HG03095 (cell line): ENCODE measurements around the gene ECE1.
"Not testable (repeated sequence)": the region's sequence is repeated elsewhere in the genome, so short reads cannot be mapped to it uniquely, and the experiment has no call there.

ENCODE experiments used
- ATAC-seq: cut with Tn5 transposase; IDR thresholded peaks from one replicate; pipeline ENCODE4 v1.9.1; 2021; ENCODE audit warnings: moderate library complexity; ENCODE audit not compliant: unreplicated experiment

Gene ECE1

DNA sequence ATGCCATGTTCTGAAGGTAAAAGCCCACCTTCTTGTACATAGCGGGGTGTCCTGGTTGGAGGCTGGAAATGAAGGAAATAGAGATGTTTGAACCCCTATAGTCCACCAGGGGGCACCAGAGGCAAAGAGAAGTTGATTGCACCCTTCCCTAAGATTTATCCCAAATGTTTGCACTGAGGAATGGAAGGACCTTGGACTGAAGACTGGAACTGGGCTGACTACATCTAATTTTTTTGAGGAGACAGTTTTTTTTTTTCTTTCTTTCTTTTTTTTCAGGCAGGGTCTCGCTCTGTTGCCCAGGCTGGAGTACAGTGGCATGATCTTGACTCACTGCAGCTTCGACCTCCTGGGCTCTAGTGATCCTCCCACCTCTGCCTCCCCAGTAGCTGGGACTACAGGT lies 58.2 kb downstream of the ECE1 start:
- no peak for ATAC-seq

DNA sequence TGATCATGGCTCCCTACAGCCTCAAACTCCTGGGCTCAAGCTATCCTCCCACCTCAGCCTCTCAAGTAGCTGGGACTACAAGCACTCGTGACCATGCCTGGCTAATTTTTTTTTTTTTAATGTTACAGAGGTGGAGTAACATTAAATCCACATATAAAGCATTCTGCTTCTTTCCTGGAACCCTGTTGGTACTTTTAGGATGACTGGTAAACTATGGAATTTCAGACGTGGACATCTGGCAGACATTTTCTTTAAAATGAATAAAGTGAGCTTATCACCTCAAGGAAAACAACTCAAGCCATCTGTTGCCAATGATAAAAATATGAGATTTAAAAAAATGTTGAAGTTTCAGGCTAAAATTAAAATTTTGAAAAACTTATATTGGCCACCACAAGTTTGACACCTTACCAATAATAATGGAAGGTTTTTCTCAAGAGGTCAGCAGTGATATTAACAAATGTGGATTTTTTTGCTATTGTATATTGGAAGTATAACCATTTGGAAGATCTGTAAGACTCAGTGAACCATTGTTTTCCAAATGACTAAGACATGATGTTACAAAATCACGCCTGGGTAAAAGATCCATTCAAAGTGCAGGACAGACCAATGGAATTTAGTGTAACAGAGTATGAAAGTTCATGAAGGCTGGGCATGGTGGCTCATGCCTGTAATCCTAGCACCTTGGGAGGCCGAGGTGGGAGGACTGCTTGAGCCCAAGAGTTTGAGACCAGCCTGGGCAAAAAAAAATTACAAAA lies 60.8 kb downstream of the ECE1 start:
- ATAC-seq: no peak

- not testable (repeated sequence) for ATAC-seq
These were observed 62.0 kb downstream of the ECE1 start for GRCh38 chr1:21228224-21228623.

DNA sequence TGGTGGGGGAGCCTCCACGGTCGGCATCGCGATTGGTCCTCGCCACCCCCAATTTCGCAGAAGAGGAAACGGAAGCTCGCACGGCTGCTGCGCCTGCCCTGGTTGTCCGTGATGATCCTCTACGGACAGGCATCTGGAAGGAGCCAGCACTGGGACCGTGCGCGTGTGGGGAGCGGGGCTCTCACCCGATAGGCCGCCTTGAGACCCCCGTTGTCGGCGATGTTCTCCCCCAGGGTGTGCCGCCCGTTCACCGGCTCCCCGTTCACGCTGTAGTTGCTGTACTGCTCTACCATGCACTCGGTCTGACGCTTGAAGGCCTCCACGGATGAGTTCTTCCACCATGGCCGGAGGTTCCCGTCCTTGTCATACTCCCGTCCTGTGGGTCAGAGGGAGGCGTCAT lies 65.2 kb downstream of the ECE1 start:
- ATAC-seq: no peak

DNA sequence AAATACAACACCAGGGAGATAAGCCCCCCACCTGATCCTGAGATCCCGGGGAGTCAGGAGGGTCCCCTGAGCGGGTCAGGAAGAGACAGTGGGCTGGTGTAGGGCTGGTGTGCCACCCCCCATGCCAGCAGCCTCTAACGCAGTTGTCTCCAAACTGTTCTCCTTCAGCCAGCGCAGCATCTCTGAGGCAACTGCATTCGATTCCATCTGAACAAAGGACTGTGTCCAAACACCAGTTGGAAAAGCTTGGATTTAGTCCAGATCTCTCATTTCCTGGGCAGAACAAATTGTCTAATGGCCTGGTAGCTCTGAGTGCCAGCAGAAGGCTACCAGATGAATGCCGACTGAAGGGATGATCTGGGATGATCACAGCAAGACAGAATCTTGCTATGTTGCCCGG lies 69.4 kb downstream of the ECE1 start:
- no peak for ATAC-seq

DNA sequence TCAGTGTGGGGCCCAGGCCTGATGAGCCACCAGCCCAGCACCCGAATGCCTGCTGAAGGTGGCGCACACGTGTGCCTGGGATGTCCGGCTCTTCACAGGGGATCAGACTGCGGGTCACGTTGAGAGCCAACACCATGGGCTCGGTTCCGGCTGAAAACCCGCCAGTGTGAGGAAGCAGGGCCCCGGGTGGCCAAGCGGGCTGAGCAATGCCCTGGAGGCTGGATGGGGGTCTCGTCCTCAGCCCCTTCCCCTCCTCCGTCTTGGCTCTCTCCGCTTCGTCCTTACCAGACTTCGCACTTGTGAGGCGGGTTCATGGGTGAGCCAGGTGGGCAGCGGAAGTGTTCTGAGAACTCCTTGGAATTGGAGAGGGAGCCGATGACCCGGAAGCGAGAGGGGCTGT lies 70.6 kb downstream of the ECE1 start:
- no peak for ATAC-seq

DNA sequence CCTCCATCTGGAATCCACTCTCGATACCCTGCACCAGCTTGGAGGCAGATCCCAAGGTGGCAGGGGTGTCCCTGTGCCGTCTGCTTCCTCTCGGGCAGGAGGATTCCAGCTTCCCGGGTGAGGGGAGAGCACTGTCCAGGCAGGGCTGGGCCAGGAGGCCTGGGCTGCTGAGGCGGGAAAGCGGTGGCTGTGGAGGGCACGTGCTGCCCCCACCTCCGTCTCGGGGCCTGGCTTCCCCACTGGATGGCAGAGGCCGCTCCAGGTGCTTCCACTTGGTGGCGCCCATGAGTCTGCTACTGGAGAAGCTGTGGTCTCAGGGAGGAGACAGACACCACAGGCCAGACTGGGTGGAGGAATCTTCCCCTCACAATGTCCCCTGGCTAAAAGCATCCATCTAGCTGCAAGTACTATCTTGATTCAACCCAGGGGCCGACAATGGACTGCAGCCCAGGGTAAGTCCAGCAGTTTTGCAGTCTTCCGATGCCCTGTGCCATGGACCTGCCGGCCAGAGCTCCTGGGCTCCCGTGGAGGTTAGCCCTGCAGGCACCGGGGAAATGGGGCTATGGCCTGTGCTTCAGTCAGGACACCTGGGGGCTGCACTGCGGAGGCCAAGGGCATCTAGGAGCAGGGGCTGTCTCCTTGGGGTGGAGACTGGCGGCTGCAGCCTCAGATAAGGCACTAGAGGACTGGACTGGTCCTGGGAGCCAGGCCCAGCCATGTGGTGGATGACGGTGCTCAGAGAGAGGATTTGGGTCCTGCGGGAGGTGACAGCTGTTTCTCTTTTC lies 72.3 kb downstream of the ECE1 start:
- ATAC-seq: no peak

- no peak for ATAC-seq
These were observed 73.1 kb downstream of the ECE1 start for GRCh38 chr1:21216835-21217811.

DNA sequence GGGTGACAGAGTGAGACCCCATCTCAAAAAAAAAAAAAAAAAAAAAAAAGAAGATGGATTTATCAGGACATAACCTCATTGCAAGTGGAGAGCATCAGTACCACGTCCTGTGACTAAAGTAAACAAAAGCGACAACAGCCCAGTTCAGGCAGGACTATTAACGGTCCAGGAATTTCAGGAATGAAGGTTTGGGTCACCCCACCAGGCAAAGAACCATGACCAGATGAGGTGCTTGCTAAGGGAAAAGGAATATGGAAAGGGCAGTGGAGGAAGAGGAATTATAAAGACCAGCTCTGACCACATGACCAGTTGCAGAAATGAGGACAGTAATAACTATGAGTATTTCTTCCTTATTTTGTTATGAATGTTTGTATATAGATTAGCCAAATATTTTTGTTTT lies 78.1 kb downstream of the ECE1 start:
- no peak for ATAC-seq

DNA sequence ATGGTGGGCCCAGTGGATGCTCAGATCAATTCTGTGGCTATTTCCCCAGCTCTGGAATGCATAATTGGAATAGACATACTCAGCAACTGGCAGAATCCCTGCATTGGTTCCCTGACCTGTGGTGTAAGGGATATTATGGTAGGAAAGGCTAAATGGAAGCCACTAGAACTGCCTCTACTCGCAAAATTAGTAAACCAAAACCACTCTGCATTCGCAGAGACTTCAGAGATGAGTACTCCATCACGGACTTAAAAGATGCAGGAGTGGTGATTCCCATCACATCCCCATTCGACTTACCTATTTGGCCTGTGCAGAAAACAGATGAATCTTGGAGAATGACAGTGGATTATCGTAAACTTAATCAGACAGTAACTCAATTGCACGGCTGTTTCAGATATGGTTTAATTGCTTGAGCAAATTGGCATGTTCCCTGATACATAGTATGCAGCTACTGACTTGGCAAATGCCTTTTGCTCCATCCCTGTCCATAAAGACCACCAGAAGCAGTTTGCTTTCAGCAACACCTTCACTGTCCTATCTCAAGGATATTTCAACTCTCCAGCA lies 82.0 kb downstream of the ECE1 start:
- ATAC-seq: not testable (repeated sequence)

DNA sequence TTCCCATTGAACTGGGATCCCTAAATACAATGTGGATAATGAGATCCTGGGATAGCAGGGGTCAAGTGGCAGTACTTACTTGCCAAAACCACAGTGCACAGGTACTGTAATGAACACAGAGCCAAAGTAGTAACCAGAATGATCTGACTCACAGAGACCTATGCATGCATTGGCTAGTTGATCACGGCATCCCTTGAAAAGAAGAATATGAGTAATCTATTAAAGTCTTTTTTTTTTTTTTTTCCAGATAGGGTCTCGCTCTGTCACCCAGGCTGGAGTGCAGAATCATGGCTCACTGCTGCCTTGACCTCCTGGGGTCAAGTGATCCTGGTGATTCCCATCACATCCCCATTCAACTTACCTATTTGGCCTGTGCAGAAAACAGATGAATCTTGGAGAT lies 84.1 kb downstream of the ECE1 start:
- ATAC-seq: no peak

DNA sequence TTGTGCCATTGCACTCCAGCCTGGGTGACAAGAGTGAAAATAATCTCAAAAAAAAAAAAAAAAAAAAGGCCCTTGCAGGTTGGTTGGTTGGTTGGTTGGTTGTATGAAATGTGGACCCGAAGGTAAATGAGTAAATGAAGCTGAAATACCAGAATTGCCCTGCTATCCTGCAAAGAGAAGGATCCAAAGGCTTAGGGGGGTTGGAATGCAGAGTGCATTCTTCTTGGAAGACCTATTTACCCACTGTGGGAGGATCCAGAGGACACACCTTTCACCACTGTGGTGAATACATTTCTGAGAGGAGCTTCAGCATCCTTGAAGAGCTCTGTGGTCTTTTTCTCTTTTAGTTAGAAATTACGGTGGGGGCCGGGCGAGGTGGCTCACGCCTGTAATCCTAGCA lies 84.8 kb downstream of the ECE1 start:
- no peak for ATAC-seq

GRCh38 chr1:21201650-21202049 lies 88.6 kb downstream of the ECE1 start:
- ATAC-seq: no peak

DNA sequence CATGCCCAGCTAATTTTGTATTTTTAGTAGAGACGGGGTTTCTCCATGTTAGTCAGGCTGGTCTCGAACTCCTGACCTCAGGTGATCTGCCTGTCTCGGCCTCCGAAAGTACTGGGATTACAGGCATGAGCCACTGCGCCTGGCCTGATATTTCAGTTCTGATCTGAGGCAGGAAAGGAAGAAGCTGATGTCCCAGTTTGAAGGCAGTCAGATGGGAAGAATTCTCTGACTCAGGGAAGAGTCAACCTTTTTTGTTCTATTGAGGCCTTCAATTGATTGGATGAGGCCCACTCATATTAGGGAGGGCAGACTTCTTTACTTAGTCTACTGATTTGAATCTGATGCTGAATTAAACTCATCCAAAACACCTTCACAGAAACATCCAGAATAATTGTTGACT lies 89.0 kb downstream of the ECE1 start:
- not testable (repeated sequence) for ATAC-seq

DNA sequence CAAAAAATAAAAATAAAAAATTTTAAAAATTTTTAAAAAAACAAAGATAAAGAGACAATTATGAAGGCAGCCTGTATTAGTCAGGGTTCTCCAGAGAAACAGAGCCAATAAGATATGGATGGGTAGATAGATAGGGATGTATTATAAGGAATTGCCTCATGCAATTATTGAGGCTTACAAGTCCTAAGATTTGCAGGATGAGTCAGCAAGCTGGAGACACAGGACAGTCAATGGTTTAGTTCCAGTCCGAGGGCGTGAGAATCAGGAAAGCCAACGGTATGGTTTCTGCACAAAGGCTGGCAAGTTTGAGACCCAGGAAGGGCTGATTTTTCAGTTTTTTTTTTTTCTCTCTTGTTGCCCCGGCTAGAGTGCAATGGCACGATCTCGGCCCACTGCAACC lies 89.5 kb downstream of the ECE1 start:
- no peak for ATAC-seq

GRCh38 chr1:21198929-21199328 lies 91.3 kb downstream of the ECE1 start:
- ATAC-seq: no peak

DNA sequence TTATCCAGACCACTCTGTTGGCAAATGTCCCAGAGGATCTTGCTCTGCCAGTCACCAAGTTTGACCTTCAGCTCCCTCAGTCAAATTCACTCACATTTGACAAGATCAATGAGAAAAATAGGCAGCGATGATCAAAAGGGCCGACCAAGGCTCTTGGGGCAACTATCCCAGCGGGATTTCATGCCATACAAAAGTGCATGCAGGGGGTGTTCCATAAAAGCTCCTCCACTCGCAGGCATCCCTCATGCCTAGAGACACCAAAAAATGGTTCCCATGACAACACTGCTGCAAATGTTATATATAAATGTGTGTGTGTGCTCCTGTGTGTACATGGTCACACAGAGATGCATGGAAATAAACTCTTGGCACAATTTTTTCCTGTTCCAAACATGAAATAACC lies 97.4 kb downstream of the ECE1 start:
- ATAC-seq: no peak

DNA sequence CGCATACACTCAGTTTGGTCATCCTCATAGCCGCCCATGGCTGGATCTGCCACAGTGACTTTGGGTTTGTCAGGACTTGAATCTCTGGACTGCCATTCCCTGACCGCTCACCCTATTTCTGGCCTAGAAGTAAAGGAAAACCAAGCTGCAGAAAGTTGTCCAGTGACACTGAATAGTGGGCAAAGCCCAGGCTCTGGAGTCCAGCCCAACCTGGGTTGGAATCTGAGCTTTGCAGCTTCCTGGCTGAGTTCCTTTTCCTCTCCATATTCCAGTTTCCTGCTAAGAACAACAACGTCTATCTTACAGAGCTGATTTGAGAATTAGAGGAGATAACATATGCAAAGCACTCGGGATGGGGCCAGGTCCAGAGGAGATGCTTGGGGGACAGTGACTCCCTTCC lies 98.0 kb downstream of the ECE1 start:
- ATAC-seq: no peak

GRCh38 chr1:21190771-21191170 lies 99.5 kb downstream of the ECE1 start:
- ATAC-seq: not testable (repeated sequence)

DNA sequence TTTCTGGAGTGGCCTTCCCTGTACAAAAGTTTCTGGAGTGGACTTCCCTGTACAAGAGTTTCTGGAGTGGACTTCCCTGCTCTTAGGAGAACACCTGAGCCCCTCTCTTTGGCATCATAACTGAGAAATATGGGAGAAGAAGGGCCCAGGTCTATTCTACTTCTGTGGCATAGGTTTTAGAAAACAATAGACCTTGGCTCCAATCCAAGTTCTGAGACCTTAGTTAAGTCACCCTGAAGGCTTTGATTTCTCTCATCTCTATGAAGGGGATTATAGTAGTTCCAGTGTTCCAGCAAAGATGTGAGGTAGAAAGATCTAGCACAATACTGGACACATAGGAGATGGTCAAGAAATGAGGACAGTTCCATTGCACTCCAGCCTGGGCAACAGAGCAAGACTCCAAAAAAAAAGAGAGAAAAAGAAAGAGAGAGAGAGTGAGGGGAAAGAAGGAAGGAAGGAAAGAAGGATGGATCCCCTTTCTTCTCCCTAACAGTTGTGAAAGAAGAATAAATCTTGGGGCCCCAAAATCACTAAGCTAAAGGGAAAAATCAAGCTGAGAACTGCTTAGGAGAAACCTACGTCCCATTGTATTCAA lies 100.3 kb downstream of the ECE1 start:
- ATAC-seq: no peak

- ATAC-seq: no peak
These were observed 100.8 kb downstream of the ECE1 start for GRCh38 chr1:21189421-21189820.
